Measurements from ENCODE around the gene NSF. TPM values are rescaled to one million over a fixed set of nuclear protein-coding genes. Genes with fewer than 3 reads are reported as not detected.

The NSF gene
- total RNA-seq, 1 donor from 2014 or later: 44.2 TPM

DNA sequence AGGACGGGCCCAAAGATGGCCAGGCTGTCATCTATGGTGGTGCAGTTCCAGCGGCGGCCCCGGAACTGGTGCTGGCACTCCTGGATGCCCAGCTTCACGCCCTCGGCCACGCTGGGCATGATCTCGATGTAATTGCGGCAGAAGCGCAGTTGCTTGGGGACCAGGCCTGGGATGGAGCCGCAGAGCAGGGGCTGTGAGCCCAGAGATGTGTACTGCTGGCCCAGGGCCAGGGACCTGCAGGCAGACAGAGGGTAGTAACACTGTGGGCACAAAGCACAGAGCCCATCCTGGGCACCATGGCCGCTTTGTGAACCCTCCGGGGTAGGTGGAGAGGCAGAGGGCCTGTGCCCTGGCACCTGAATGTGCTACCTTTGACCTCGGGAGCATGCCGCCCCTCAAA is 183.2 kb downstream of the NSF start:
- no peaks in the 10 kb centered on the region for H3K9me3 Mint-ChIP-seq
- peaks cover 16% of the 10 kb centered on the region for H3K4me1 Mint-ChIP-seq (ENCODE audit: unreplicated experiment)
- DNase-seq (ENCODE audit: extremely low spot score, unreplicated experiment): no peak
- peaks cover 4% of the 10 kb centered on the region for H3K27me3 Mint-ChIP-seq
- H3K36me3 Mint-ChIP-seq: no peaks in the 10 kb centered on the region
- H3K27ac Mint-ChIP-seq: no peak overlapping the region
- TF ChIP-seq, protein P1, sequence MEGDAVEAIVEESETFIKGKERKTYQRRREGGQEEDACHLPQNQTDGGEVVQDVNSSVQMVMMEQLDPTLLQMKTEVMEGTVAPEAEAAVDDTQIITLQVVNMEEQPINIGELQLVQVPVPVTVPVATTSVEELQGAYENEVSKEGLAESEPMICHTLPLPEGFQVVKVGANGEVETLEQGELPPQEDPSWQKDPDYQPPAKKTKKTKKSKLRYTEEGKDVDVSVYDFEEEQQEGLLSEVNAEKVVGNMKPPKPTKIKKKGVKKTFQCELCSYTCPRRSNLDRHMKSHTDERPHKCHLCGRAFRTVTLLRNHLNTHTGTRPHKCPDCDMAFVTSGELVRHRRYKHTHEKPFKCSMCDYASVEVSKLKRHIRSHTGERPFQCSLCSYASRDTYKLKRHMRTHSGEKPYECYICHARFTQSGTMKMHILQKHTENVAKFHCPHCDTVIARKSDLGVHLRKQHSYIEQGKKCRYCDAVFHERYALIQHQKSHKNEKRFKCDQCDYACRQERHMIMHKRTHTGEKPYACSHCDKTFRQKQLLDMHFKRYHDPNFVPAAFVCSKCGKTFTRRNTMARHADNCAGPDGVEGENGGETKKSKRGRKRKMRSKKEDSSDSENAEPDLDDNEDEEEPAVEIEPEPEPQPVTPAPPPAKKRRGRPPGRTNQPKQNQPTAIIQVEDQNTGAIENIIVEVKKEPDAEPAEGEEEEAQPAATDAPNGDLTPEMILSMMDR (conservative IDR thresholded peaks at IDR 0.05): no peak
- no peak overlapping the region for H3K4me3 Mint-ChIP-seq

DNA sequence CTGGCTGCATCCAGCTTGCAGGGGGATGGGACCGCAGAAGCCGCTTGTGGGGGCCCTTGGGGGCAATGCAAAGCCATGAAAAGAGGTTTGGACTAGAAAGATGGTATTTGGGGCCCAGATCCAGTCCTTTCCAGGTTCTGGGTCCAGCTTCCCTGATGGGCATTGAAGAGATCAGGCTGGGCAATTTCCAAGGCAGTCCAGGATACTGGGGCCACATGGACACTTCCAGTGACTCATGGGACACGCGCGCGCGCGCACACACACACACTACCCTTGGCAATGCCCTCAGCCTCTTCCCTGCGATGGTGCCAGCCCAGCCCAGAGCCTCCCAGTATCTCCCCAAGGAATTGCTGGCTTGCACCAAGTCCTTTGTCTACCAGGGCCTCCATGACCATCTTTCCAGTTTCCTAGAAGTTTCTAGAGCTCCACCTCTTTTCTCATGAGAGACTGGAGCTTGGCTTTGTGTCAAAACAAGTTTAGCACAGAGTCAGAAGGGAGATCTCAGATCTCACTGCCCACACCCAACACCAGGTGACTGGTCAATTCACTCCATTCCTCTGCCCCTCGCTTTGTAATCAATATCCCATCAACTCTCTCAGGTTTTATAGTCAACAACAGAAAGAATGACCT is 183.8 kb downstream of the NSF start:
- peaks cover 4% of the 10 kb centered on the region for H3K27me3 Mint-ChIP-seq
- peaks cover 19% of the 10 kb centered on the region for H3K4me1 Mint-ChIP-seq (ENCODE audit: unreplicated experiment)

DNA sequence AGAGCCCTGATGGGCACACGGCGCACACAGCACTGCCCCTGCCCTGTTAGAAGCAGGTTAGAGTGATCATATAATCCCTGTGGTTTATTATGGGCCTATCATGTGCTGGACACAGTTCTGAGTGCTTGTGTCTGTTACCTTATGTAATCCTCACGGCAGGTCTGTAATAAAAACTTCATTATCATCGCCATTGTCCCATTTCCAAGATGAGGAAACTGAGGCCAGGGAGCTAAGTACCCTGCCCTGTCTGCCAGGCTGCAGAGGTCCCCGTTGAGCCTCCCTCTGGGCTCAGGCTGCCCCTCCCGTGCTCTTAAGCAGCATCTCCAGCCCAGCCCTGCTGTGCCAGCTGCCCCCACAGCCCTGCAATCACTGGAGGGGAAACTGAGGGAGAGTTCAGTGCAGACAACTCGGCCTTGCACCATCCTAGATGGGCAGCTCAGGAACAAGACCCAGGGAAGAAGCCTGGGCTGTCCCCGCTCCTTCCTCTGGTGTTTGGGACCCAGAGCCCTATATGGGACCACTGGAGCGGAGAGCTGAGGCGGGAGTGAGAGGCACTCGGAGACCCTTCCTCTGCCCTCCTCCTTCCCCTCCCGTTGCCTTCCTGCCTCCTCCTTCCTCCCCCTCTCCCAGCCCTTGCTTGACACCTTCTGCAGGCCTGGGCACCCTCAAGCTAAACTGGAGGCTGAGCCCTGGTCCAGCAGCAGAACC is 186.0 kb downstream of the NSF start:
- no peak overlapping the region for H3K4me3 Mint-ChIP-seq
- H3K9me3 Mint-ChIP-seq: no peaks in the 10 kb centered on the region
- no peak overlapping the region for H3K27ac Mint-ChIP-seq
- TF ChIP-seq, protein P1 (conservative IDR thresholded peaks at IDR 0.05): no peak
- H3K27me3 Mint-ChIP-seq: peaks cover 4% of the 10 kb centered on the region
- peaks cover 19% of the 10 kb centered on the region for H3K4me1 Mint-ChIP-seq (ENCODE audit: unreplicated experiment)
- H3K36me3 Mint-ChIP-seq: no peaks in the 10 kb centered on the region
- DNase-seq (ENCODE audit: extremely low spot score, unreplicated experiment): no peak

More for the DNA sequence above, 183.8 kb downstream of the NSF start:
- TF ChIP-seq, protein P1 (conservative IDR thresholded peaks at IDR 0.05): no peak
- H3K9me3 Mint-ChIP-seq: no peaks in the 10 kb centered on the region
- H3K27ac Mint-ChIP-seq: peak overlapping the region; percentile 74
- no peak for DNase-seq (ENCODE audit: extremely low spot score, unreplicated experiment)
- no peaks in the 10 kb centered on the region for H3K36me3 Mint-ChIP-seq
- peak overlapping the region; percentile 60 for H3K4me3 Mint-ChIP-seq

DNA sequence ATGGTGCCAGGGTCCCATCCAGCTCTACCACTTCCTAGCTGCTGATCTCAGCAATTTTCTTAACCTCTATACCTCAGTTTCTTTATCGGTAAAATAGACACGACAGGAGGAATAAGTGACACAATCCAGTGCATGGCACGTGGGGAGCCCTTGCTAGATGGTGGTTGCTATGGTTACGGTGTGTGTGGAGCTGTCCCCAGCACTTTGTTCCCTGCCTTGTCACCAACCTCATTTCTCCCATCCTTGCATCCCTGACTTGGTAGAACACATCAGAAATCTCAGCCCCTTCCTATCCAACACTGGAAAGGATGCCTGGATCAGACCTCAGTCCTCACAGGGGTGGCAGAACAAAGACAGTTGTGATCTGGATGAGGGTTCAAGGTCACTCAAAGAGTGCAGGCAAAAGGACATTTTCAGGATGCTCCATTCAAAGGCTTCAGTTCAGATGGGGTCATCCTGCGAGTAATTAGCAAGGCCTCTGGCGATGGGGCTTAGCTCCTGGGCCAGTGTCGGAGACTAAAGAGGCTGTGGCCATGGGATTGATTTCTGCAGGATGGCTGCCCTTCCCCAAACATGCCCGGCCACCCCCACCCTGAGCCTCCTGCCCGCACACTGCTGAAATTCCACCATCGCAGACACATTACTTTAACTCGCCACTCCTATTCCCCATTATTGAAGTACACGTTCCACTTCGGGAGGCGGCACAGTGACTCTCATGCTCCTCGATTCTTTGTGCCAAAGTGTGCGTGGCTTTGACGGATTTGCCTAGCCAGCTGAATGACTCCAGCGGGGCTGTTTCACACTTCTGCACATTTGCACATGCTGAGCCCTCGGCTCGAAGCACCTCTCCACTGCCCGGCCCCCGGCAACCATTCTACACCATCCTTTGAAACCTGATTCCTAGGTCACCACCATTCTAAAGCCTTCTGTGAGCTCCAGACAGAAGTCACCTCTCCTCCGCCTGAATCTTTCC is 187.8 kb downstream of the NSF start:
- peaks cover 20% of the 10 kb centered on the region for H3K4me1 Mint-ChIP-seq (ENCODE audit: unreplicated experiment)
- H3K9me3 Mint-ChIP-seq: no peaks in the 10 kb centered on the region
- TF ChIP-seq, protein P1 (conservative IDR thresholded peaks at IDR 0.05): no peak
- peaks cover 4% of the 10 kb centered on the region for H3K27me3 Mint-ChIP-seq
- no peaks in the 10 kb centered on the region for H3K36me3 Mint-ChIP-seq
- no peak for DNase-seq (ENCODE audit: extremely low spot score, unreplicated experiment)
- no peak overlapping the region for H3K4me3 Mint-ChIP-seq
- H3K27ac Mint-ChIP-seq: no peak overlapping the region

DNA sequence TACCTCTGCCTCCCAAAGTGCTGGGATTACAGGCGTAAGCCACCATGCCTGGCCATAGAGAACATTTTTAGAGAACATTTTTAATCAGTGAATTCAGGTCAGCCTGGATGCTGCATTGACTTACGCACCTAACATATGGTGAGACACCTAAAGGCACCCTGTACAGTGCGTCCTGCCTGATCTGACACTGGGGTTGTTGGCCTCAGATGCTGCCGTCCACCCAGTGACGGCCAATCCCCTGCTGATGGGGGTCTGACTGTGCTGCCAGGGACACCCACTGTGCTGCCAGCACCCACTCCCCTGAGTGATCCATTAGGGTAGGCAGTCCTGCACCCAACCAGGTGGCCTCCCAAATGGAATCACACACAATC is 189.5 kb downstream of the NSF start:
- Mint-ChIP-seq H3K4me1 (ENCODE audit: unreplicated experiment) (peaks cover 29% of the 10 kb centered on the region), H3K9me3 (no peaks in the 10 kb centered on the region), H3K36me3 (no peaks in the 10 kb centered on the region), H3K4me3 (no peak overlapping the region), H3K27me3 (peaks cover 4% of the 10 kb centered on the region), H3K27ac (no peak overlapping the region)
- no peak for DNase-seq (ENCODE audit: extremely low spot score, unreplicated experiment)
- TF ChIP-seq, protein P1 (conservative IDR thresholded peaks at IDR 0.05): no peak

Data from type B pancreatic cell (in vitro differentiated cells).